GM20431 (cell line): ENCODE results near the gene SNRNP40.
"Not testable (repeated sequence)": the region's sequence is repeated elsewhere in the genome, so short reads cannot be mapped to it uniquely, and the experiment has no call there.

Experiments
- in situ Hi-C: fragments of 300-500 bp; cut with MseI, MboI; formaldehyde crosslinking; loops from one replicate; pipeline ENCODE4 v1.15.0; 2020; ENCODE audit warnings: low sequenced_read_pairs; ENCODE audit not compliant: unreplicated experiment

SNRNP40 gene

GRCh38 chr1:31289021-31289420, 7.6 kb downstream of the SNRNP40 start:
- in situ Hi-C loops = no loop called here

DNA sequence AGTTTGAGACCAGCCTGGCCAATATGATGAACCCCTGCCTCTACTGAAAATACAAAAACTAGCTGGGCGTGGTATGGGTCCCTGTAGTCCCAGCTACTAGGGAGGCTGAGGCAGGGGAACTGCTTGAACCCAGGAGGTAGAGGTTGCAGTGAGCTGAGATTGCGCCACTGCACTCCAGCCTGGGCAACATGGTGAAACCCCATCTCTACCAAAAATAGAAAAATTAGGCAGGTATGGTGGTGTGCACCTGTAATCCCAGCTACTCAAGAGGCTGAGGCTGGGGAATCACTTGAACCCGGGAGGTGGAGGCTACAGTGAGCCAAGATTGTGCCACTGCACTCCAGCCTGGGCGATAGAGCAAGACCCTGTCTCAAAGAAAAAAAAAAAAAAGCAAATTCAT, 8.8 kb downstream of the SNRNP40 start:
- in situ Hi-C loops = not testable (repeated sequence)

- in situ Hi-C loops = not testable (repeated sequence)
Observed at GRCh38 chr1:31282426-31282825, 14.2 kb downstream of the SNRNP40 start.

DNA sequence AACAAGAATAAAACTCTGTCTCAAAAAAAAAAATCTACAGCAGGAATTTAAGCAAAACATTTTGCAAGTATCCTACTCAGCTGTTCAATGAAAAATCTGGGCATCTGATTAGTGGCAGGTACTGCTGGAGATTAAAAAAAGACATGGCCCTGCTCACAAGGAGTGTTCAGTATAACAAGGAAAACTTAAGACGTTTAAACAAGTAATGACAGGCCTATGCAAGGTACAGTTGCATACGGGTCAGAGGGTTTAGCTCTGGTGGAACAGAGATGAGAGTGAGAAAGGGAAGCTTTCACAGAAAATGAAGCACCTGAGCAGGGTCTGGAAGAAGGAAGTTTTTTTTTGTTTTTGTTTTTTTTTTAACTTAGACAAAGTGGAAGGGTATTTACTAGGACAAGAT, 23.0 kb downstream of the SNRNP40 start:
- in situ Hi-C loops = no loop called here

- in situ Hi-C loops = no loop called here
Observed at GRCh38 chr1:31272369-31272768, 24.2 kb downstream of the SNRNP40 start.

GRCh38 chr1:31266547-31266946, 30.0 kb downstream of the SNRNP40 start:
- in situ Hi-C loops = no loop called here

DNA sequence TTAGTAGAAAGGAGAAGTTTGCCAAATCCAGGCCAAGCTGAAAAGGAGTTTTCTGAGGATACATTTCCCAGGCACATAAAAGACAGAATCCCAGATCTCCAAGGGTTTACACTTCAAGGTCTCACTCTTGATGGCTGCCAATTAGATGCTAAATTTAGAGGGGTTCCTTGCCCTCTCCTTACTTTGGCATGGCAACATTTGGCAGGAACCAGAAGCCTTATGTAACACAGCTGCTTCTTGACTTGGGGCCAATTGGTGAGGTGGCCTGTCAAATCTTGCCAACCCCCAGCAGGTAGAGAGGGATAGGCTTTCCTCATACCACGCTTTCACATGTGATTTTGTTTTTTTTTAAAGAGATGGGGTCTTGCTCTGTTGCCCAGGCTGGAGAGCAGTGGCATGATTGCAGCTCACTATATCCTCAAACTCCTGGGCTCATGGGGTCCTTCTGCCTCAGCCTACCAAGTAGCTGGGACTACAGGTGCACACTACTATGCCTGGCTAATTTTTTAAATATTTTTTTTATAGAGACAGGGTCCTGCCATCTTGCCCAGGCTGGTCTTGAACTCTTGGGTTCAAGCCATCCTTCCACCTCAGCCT, 31.7 kb downstream of the SNRNP40 start:
- in situ Hi-C loops = no loop called here

- in situ Hi-C loops = no loop called here
Observed at GRCh38 chr1:31263408-31263807, 33.2 kb downstream of the SNRNP40 start.

- in situ Hi-C loops = not testable (repeated sequence)
Observed at GRCh38 chr1:31262393-31262792, 34.2 kb downstream of the SNRNP40 start.

- in situ Hi-C loops = no loop called here
Observed at GRCh38 chr1:31261916-31262315, 34.7 kb downstream of the SNRNP40 start.

- in situ Hi-C loops = no loop called here
Observed at GRCh38 chr1:31259746-31260145, 36.8 kb downstream of the SNRNP40 start.

- in situ Hi-C loops = no loop called here
Observed at GRCh38 chr1:31258581-31258980, 38.0 kb downstream of the SNRNP40 start.

DNA sequence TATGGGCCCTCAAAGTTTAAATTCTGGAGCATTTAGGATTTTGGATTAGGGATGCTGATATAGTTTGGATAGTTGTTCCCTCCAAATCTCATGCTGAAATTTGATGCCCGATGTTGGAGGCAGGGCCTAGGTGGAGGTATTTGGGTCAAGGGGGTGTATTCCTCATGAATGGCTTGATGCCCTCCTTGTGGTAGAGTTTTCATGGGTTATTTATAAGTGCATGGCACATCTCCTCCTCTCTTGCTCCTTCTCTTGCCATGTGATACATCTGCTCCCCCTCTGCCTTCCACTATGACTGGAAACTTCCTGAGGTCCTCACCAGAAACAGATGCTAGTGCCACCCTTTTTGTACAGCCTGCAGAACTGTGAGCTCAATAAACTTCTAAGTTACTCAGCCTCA, 39.4 kb downstream of the SNRNP40 start:
- in situ Hi-C loops = no loop called here

DNA sequence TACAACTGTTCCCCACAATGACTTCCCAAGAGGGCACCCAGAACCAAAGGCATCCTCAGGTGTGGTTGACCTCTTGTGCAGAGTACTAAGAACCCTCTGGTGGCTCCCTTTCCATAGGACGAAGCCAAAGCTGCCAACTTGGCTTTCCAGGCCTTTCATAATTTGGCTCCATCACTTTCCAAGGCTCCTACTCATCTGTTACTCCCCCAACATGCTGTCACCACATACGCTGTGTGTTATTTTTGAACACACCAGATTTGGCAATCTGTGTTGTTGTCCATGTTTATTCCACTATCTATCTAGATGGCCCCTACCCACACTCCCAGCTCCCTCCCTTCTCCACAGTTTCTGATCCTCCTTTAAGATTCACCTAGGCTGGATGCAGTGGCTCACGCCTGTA, 46.7 kb downstream of the SNRNP40 start:
- in situ Hi-C loops = no loop called here

DNA sequence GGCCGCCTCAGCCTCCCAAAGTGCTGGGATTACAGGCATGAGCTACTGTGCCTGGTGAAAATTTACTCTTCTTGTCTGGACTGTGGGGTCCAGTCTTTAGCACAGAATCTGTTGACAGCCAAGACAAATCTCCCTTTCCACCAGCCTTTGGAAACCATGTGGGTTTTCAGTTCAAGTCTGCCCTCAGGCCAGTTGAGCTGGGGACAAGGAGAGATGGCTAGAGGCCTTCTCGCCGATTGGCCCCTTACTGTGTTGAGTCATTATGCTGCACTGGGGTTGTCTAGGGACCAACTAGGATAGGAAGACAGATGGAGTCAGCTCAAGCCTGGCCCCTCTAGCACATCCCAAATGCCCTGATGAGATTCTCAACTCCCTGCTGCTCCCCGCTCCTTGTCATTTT, 48.3 kb downstream of the SNRNP40 start:
- in situ Hi-C loops = no loop called here

DNA sequence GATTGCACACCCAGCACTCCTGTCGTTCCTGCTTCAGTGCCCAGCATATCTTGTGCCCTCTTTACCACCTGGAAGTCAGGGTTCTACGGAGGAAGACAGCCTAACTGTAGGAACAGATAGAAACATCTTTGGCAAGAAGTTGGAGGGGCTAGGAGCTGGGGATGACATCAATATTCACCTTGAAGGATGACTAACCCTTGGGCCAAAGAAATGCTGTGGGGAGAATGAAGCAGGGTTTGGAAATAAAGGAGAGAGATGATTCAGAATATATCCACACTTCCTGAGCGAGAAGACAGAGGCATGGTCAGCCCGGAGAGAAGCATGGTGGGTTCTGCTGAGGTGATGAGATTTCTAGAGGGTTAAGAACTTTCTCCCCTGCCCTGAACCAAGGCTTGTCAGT, 52.3 kb downstream of the SNRNP40 start:
- in situ Hi-C loops = no loop called here

DNA sequence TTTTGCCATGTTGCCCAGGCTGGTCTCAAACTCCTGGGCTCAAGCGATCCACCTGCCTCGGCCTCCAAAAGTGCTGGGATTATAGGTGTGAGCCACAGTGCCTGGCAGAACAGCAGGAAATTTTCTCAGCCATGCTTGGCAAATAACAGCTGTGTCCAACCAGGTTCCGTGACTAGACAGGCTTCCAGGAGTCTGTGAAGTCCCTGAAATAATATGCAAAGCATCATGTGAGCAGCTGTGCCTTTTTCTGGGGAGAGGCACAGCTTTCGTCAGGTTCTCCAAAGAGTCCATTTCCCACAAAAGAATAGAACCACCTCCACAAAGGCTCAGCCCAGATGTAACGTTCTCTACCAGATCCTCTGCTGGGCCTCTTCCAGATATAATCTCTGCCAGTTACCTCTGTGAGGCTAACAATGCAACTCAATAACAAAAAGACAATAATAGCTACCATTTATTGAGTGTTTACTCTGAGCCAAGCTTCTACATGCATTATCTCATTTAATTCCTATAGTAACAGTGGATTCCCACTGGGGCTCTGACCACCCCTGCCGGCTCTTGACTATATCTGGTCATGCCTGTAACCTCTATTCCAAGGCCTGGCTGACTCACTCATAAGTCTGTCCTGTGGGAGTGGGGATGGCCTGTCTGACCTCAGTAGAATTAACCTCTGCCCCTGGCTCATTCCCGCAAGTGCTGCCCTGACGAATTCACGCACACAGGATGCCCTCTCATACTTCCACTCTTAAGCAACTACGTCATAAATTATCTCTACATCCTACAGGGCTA, 52.9 kb downstream of the SNRNP40 start:
- in situ Hi-C loops = no loop called here

DNA sequence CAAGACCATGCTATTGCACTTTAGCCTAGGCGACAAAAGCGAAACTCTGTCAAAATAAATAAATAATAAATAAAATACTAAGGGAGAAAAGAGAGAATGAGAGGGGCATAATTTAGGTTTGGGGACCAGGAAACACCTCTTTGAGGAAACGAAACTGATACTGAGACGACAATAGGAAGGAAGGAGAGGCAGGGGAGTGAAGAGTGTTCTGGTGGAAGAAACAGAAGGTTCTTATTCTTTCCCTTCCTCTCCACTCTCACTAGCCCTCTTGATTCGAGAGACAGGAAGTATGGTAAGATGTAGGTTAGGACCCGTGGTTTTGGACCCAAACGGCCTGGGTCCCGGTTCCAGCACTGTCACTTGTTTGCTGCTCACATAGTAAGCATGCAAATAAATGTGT, 55.3 kb downstream of the SNRNP40 start:
- in situ Hi-C loops = no loop called here

DNA sequence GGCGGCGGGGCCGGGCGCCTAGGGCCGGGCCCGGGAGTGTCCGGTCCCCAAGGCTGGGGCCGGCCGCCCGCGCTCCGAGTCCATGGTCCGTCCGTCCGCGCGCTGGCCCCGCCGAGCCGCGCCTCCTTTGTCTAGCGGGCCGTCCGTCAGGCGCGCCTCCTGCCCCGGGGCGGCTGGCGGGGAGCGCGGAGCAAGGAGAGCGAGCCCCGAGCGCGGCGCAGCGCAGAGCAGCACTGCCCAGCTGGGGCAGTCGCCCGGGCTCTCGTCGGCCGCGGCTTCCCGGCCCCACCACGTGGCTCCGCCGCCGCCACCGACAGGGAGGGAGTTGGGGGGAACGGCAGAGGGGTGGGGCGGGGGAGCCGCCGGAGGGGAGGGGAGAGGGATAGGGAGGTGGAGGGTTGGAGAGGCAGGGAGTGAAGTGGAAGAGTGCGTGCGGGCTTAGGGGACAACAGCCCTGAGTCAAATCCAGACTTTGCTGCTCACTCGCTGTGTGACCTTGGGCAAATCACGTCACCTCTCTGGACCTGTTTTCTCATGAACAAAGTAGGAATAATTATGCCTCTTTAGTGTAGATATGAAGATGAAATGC, 56.8 kb downstream of the SNRNP40 start, which contains the start of gene NKAIN1:
NKAIN1 (minus strand) TSS at position 235 of the 589 bp plus-strand sequence. CDS start 340 bp downstream, outside the sequence.
- in situ Hi-C loops = no loop called here

- in situ Hi-C loops = no loop called here
Observed at GRCh38 chr1:31238986-31239613, 57.5 kb downstream of the SNRNP40 start.

GRCh38 chr1:31238612-31238985, 58.0 kb downstream of the SNRNP40 start:
- in situ Hi-C loops = no loop called here
